Ovary (tissue), 3 donors: Measurements from ENCODE around the gene CTNND2.

Experiments used
- EP300 ChIP-seq: sonication (generic); formaldehyde crosslinking; IDR thresholded peaks from one replicate; pipeline ENCODE4 v1.6.1; 2017; ENCODE audit warnings: antibody characterized with exemption
- POLR2A ChIP-seq: fragments of 450-650 bp; IDR thresholded peaks from one replicate; pipeline ENCODE4 v1.6.1; 2017; ENCODE audit warnings: antibody characterized with exemption, mild to moderate bottlenecking, moderate library complexity
- TF ChIP-seq, protein P1 (sequence below), 3 donors: fragments of 450-650 bp in 2 of 3; fragments of 200-600 bp in 1 of 3; IDR thresholded peaks; one replicate each; pipeline versions ENCODE4 v1.5.1 to v1.8.0; 2016 to 2022; ENCODE audit warnings: antibody characterized with exemption in 3 of 3, mild to moderate bottlenecking in 1 of 3
- donor health status: DM: no; HTN: no; CAD: no.

GRCh38 chr5:11878814-11879213 lies 25.4 kb downstream of the CTNND2 start:
- TF ChIP-seq, protein P1, sequence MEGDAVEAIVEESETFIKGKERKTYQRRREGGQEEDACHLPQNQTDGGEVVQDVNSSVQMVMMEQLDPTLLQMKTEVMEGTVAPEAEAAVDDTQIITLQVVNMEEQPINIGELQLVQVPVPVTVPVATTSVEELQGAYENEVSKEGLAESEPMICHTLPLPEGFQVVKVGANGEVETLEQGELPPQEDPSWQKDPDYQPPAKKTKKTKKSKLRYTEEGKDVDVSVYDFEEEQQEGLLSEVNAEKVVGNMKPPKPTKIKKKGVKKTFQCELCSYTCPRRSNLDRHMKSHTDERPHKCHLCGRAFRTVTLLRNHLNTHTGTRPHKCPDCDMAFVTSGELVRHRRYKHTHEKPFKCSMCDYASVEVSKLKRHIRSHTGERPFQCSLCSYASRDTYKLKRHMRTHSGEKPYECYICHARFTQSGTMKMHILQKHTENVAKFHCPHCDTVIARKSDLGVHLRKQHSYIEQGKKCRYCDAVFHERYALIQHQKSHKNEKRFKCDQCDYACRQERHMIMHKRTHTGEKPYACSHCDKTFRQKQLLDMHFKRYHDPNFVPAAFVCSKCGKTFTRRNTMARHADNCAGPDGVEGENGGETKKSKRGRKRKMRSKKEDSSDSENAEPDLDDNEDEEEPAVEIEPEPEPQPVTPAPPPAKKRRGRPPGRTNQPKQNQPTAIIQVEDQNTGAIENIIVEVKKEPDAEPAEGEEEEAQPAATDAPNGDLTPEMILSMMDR (IDR thresholded peaks at IDR 0.05): no peak
- no peak for TF ChIP-seq EP300
- TF ChIP-seq POLR2A: no peak
